Embryonic facial prominence (tissue), 1 donor: ENCODE results near the gene KLHL35.
A peak's percentile ranks its signal among the peaks of the same experiment; 100 is the strongest.

Experiments
- DNase-seq: peaks from one replicate; pipeline ENCODE4 v3.0.0-alpha.2; 2016; ENCODE audit errors: extremely low spot score

The KLHL35 gene

GRCh38 chr11:75440960-75441803, 8.2 kb upstream of the KLHL35 start:
- DNase-seq = no peak

GRCh38 chr11:75439495-75440120, 6.6 kb upstream of the KLHL35 start:
- no peak for DNase-seq

GRCh38 chr11:75439026-75439425, 6.0 kb upstream of the KLHL35 start:
- DNase-seq = no peak

GRCh38 chr11:75437966-75438659, 5.1 kb upstream of the KLHL35 start:
- no peak for DNase-seq

- no peak for DNase-seq
Observed at GRCh38 chr11:75436806-75437205, 3.8 kb upstream of the KLHL35 start.

- no peak for DNase-seq
Observed at GRCh38 chr11:75435571-75435925, 2.5 kb upstream of the KLHL35 start.

- no peak for DNase-seq
Observed at GRCh38 chr11:75434886-75435570, 2.0 kb upstream of the KLHL35 start.

- DNase-seq = no peak
Observed at GRCh38 chr11:75434051-75434450, 1.0 kb upstream of the KLHL35 start.

GRCh38 chr11:75433443-75433842, 440 bp upstream of the KLHL35 start:
- no peak for DNase-seq

GRCh38 chr11:75431533-75432525, 1.2 kb downstream of the KLHL35 start:
- no peak for DNase-seq

- DNase-seq = no peak
Observed at GRCh38 chr11:75430714-75431532, 2.1 kb downstream of the KLHL35 start.

GRCh38 chr11:75429902-75430713, 2.9 kb downstream of the KLHL35 start:
- no peak for DNase-seq

GRCh38 chr11:75429641-75429901, 3.4 kb downstream of the KLHL35 start:
- DNase-seq = no peak

- DNase-seq = no peak
Observed at GRCh38 chr11:75428989-75429640, 3.9 kb downstream of the KLHL35 start.

- DNase-seq = peak; percentile 75
Observed at GRCh38 chr11:75428281-75428724, 4.7 kb downstream of the KLHL35 start.

- DNase-seq = no peak
Observed at GRCh38 chr11:75427181-75427580, 5.8 kb downstream of the KLHL35 start.

GRCh38 chr11:75426720-75427086, 6.3 kb downstream of the KLHL35 start:
- DNase-seq = no peak

GRCh38 chr11:75425422-75425821, 7.6 kb downstream of the KLHL35 start:
- DNase-seq = no peak

- DNase-seq = no peak
Observed at GRCh38 chr11:75424396-75424795, 8.6 kb downstream of the KLHL35 start.
